Activated T-cell treated with anti-CD3 and anti-CD28 coated beads, Interleukin-2, amount 50 U/mL, for 48 hours (primary cell): ENCODE results near the gene PDE6H.

Source experiments
- DNase-seq, 2 experiments: peaks; one replicate each; pipeline ENCODE4 v3.0.0-alpha.2; 2020

Gene PDE6H

DNA sequence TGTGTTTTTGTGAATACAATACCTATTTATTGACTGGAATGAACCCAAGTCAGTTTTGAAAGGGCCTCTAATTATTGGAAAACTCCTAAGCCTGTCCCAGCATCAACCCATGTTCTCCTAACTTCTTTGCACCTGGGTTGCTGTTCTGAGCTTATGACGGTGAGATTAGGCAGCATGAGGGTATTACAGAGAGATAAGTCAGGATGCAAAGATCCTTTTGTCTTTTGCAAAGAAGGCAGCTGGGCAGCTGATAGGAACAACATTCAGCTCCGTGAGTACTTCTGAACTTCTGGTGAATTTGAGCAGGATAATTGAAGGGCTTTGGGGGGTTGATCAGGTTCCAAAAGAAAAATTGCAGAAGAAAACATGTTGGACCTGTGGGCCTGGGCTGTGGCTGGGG, at the start of gene PDE6H:
TSS of gene PDE6H (plus strand) at position 227 of the 400 bp plus-strand sequence. CDS start 4,971 bp downstream, outside the sequence.
- no peak for DNase-seq

DNA sequence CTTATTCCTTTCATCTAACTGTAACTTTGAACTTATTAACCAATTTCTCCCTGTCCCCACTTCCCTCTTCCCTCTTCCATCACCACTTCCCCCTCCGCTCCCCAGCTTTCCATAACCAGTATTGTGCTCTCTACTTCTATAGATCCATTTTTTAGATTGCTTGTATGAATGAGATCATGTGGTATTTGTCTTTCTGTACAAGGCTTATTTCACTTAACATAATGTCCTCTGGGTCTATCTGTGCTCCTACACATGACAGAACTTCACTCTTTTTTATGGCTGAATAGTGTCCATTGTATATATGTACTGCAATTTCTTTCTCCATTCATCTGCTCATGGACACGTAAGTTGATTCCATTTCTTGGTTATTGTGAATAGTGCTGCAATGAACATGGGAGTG, 48.9 kb upstream of the PDE6H start:
- no peak for DNase-seq

GRCh38 chr12:14924541-14924940, 48.3 kb upstream of the PDE6H start:
- no peak for DNase-seq

GRCh38 chr12:14927267-14927666, 45.6 kb upstream of the PDE6H start:
- no peak for DNase-seq

DNA sequence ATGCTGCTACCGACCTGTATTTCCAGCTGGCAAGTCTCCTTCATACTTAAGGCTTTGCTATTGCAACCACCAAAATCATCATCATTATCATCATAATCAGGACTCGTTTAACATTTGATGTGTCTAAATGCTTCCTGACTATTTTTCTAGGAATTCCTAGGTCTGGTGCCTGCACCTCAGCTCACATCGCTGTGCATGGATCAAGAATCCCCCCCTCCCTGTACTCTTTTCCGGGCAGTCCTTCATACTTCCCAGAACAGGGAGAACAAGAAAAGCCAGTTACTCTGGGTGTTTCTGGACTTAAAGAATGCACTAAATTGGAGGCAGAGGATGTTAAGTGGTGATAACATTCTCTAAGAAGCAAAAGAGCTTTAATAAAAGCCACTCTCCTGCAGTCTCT, 43.9 kb upstream of the PDE6H start:
- DNase-seq = no peak

DNA sequence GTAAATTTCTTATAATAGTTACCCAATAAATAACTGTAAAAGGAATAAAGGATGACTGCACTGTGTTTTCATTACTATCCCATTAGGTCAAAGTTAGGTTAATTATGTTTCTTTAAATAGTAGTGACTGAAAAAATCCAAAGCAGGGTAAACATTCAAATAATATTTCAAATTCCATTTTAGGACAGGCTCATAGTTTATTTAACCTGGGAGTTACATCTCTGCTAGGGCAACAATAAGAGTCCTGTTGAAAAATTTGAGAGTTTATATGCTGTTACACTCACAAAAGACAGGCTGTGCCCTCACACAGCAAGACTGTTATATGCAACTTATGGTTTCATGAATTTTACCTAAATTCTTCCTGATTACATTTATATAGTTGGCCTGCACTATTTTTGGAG, 42.5 kb upstream of the PDE6H start:
- DNase-seq = no peak

- DNase-seq = no peak
Measured at GRCh38 chr12:14931359-14931758, 41.5 kb upstream of the PDE6H start.

- DNase-seq = no peak
Measured at GRCh38 chr12:14931791-14932560, 40.9 kb upstream of the PDE6H start.

- DNase-seq = no peak
Measured at GRCh38 chr12:14934511-14934910, 38.3 kb upstream of the PDE6H start.

GRCh38 chr12:14935031-14935430, 37.8 kb upstream of the PDE6H start:
- no peak for DNase-seq

GRCh38 chr12:14936224-14936861, 36.5 kb upstream of the PDE6H start:
- DNase-seq = no peak

DNA sequence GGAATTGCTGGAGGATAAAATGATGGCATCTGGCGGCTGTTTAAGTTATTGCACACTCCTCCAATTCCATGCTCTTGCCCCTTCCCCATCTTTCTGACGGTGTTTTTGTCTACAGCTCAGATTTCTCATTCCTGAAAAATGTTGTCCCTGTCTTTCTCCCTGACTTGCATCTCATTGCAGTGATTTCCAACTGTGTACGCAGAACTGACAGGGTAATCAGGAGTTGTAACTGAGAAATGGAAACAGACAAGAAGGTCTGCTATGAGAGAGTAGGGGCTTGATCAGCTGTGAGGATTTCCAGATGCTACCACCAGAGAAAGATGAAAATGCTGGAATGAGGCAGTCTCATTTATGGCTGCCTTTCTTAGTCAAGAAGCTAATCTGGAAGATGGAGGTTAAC, 35.8 kb upstream of the PDE6H start:
- DNase-seq = no peak

DNA sequence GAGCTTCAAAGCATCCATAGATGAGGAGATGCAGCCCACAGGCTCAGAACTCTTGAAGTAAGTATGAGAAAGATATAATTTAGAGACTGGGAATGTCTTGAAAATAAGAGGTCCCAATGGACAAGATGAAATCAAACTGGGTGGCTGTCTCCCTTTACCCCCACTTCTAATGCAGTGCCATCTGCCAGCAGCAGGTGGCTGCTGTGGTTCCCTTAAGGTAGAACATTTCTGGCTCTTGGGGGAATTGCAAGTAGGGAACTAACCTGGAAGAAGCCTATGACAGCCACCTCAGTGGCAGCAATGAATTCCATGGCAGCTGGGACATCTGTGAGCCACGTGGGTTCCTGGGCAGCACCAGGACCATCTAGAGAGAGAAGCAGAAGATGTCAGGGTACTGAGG, 35.2 kb upstream of the PDE6H start:
- DNase-seq = no peak

GRCh38 chr12:14938301-14938700, 34.5 kb upstream of the PDE6H start, which contains the start of gene ERP27:
Gene ERP27 (minus strand): TSS chr12:14938537. CDS start chr12:14938508, 29 bp downstream.
- DNase-seq = no peak

GRCh38 chr12:14941369-14941768, 31.5 kb upstream of the PDE6H start:
- no peak for DNase-seq

DNA sequence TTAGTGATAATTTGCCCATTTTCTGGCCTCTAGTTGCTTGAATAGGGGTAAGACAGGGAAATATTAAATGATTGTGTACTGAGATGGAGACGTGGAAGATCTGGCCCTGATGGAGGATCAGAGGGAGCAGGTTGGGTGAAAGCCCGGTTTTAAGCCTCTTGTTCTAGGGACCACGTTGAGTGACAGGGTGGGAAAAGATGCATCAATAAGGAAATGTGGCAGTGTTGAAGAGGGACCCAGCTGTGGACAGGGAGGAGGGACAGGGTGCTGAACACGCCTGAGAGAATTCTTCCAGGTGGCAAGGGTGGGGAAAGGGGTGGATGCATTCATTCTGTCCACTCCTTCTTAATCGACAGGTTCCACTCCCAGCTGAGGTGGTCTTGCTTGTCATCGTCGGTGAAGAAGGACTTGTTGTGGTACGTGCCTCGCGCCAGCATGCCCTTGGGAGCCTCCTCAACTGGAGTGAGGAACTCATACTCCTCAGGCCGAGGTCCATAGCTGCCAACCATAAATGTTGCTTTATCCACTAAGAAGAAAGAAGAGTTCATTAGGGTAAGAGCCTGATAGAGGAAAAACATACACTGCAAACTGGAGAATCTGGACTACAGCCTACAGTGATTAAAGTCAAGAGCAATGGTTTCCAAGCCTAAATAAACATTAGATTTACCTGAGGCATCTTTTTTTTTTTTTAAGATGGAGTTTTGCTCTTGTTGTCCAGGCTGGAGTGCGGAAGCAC, 30.5 kb upstream of the PDE6H start:
- DNase-seq = no peak

GRCh38 chr12:14946162-14946561, 26.7 kb upstream of the PDE6H start:
- no peak for DNase-seq

DNA sequence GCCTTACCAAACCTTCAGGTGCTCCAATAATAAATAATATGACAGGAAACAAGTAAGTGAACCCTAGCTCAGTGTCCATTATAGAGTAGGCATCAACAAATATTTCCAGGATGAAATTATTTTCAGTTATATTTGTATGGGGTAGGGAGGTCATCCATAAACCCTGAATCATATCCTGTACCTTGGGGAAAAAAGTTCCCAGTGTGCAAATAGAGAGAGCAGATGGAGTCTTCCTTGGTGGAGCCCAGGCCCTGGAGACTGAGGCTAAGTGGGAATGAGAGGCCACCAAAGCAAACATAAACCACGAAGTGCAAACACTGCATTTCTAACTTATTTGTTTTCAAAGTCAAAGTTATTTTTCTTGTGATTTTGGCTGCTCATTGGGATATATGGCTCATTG, 26.0 kb upstream of the PDE6H start:
- no peak for DNase-seq

- DNase-seq = peak; percentile 36 to 51
Measured at GRCh38 chr12:14948672-14949071, 24.2 kb upstream of the PDE6H start.

DNA sequence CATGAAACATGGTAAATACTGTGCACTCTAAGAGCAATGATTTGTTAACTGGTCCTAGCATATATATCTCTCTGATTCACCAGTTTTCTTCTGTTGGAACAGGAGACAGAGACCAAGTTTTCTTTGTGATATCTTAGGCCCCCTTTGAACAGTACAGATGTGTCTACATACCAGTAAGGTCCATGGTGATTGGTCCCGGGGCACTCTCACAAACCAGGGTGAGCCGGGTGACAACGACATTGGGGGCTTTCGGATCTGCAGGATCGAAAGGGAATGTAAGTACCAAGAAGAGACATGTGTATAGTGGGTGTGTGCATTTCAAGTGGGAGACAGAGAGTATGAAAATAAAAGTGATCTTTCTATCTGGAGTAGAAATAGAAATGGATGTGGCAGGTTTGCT, 23.2 kb upstream of the PDE6H start:
- peak; percentile 46 to 51 for DNase-seq

- peak; percentile 51 to 59 for DNase-seq
Measured at GRCh38 chr12:14950421-14950820, 22.4 kb upstream of the PDE6H start.

GRCh38 chr12:14950982-14951746, 21.7 kb upstream of the PDE6H start:
- DNase-seq = peak; percentile 33 to 34

- no peak for DNase-seq
Measured at GRCh38 chr12:14951851-14952250, 21.0 kb upstream of the PDE6H start.
